ENCODE measurements around the gene HAUS3.
"Not testable (repeated sequence)": the region's sequence is repeated elsewhere in the genome, so short reads cannot be mapped to it uniquely, and the experiment has no call there.

The HAUS3 gene

DNA sequence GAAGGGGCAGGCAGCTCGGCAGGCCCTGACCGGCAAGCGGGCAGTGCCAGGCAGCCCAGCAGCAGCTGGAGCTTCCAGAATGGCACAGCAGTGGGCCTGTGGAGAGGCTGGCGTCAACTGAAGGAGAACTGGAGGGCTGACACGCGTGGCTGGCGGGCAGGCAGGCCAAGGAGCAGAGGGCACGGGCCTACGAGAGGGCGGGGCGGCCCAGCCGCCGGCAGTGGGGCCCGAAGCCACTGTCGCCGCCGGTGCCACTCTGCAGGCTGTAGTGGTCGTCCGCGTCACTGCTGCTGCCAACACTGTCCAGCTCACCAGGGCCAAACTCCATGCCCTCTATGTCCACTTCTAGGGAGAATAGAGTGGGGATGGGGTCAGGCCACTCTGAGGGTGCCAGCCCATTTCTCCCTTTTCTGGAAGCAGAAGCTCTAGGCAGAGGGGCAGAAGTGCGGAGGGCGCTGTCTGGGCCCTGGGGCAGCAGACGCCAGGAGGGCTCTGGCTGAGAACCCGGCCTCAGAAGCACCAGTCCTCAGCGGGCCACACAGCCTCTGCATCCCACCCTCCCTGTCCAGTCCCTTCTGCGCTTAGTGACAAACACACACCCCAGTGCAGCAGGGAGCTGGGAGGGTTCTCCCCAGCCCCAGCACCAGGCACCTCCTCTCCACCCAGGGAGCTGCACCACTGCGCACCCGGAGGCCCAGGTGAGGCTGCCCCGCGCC, 8.6 kb upstream of the HAUS3 start:
- DNase-seq, result no peak

DNA sequence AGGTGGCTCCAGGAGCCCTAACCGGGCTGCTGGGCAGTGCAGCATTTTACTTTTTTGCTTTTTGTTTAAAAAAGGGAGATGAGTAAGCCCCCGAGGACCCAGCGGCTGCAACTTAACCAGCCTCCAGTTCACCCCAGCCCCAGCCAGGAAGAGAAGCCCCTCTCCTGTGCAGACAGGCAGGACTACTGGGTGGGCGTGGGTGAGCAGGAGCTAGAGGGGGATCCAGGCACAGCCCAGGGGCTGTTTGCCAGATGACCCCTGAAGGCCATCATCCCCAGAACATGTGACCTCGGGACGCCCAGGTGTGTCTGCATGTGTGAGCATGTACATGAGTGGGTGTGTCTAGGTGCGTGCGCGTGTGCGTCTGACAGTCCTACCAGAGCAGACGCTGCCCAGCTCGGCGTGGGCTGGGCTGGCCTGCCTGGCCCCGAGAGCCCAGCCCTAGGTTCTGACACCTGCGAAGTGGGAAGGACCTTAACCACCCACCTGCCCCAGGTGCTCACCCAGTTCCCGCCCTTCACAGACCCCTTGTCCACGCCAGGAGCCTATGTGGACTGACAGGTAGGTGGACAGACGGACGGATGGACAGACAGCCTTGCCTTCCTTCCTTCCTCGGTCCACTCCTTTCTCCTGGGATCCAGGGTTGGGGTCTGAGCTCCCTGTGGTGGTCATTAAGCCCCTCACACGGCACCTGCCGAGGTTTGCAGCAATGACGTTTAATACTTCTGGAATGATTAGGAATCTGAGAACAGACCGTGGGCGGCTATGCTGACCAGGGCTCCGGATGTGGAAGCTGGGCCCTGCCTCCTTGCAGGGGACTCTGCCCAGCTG, 7.8 kb upstream of the HAUS3 start:
- DNase-seq, result no peak

DNA sequence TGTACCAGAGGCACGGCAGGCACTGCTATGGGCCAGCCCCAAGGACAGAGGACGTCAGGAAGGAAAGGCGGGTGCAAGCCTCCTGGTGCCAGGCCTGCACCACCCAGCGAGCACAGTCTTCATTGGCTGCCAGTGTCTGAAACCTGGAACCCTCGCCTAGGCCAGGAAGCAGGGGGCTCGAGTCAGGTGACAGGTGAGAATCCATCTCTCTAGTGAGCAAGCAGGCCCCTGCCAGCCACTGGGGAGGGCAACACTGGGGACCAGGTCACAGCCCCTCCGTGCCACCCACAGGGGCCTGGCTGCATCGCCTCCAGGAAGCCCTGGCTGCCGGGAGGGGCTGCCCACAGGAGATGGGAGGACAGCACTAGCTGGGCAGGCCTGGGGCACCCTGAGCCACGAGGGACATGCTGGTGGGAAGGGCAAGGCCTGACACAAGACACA, 6.9 kb upstream of the HAUS3 start:
- no peak for DNase-seq

DNA sequence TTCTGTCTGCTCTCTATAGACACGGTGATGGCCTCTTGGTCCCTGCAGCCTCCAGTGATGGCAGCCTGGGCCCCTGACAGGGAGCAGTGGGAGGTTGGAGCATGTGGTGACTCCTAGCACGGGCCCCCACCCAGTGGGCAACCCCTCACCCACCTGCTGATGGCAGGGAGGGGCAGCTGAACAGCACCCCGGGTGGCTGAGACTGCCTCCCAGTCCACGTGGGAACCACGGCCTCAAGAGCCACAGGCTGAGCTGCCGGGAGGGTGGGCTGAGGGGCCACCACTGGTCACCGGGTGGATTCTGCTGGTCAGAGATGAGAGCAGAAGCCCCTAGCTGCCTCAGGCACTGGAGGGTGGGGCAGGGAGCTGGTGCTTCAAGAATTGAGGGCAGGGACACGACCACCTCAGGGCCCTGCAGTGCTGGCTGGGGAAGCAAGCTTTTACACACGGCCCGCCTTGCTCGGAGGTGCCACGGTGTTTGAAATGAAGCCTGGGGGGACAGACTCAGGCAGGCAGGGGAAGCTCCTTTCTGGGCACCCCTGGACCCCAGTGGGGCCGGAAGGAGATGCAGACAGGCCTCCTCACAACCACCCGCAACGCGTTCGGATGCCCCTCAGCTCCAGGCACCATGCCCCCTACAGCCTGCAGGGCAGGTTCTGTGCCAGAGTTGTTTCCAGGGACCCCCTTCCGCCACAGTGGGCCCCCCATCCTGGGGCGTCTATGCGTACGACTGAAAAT, 6.3 kb upstream of the HAUS3 start:
- no peak for DNase-seq

DNA sequence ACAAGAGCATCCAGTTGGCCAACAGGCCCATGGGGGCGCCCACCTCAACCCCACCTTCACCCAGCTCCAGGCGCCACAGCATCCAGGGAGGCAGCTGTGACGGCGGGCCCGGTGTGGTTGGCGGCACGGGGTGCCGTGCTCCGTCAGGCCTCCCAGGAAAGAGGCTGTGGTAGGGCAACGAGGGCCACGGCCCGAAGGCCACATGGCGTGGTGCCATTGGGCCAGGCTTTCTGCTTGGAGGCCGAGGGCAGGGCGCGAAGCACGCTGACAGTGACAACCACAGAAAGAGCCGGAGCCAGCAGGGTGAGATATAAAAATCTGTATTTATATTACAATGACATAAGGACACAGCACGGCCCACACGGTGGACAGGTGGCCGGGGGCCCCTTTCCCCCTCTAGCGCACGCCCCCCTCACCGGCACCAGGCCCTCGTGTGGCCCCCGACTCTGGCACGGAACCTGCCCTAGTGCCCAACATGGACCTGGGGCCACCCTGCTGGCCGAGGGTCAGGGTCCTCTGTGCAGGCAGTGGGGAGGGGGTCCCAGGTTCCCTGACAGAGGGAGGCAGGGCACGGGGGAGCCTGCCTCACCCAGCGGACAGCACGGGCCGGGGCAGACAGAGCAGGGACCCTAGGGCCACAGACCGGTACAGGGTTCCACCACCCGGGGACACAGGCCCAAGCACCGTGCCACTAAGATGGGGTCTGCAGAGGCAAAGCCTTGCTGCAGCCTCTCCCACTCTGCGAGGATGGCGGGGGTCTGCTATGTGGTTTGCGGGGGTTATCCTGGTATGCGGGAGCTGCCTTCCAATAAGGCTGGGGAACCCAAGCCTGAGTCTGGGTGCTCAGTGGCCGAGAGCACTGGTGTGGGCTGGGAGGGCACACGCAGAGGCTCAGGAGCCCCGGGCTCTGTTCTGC, 5.5 kb upstream of the HAUS3 start:
- no peak for DNase-seq

DNA sequence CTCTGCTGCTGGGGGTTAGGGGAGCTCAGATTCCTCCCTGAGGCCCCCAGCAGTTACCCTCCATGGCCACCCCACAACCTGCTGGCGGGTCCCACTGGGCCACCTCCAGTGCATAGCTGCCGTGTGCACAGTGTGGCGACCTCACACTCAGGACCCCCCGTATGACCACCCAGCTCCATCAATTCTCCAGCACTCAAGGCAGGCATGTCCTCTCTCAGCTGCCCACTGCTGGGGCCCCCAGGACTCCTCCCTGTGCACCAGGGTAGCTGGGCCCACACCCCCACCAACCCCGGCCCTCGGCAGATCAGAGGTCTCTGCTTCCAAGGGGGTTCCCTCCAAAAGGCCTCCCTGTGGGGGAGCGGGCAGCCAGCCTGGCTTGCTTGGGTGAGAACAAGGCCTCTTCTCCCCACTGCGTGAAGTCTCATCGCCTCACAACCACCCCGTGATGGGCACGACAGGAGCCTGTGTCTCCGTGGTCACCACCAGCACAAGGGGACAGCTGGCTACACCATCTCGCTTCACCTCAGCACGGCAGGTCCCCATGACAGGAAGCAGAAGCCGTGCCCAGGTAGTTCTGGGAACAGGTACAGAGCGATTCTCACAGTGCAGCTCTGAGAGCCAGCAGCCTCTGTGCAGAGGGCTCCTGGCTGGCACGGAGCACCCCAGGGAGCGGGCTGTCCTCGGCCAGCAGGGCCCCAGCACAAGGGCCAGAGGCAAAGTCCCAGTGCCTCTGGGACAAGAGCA, 4.6 kb upstream of the HAUS3 start:
- DNase-seq, result no peak

DNA sequence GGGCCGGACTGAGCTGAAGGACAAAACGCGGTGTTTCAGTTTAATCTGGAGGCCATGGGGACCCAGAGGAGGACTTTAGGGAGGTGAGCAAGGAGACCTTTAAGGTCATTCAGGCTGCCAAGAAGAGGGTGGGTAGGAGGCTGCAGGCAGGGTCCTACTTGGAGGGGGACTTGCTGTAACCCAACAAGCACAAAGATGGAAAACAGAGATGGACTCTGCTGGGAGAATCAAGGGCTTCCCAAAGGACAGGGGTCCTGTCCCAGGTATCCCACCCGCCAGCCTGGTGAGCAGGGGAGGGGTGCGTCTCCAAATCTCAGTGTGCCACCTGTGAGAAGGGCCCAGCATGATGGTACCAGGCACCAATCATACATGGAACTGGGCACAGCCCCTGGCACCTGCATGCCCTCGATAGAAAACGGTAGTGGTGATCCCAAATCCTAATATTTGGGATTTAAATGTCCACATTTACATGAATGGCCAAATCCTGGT, 3.9 kb upstream of the HAUS3 start:
- no peak for DNase-seq

DNA sequence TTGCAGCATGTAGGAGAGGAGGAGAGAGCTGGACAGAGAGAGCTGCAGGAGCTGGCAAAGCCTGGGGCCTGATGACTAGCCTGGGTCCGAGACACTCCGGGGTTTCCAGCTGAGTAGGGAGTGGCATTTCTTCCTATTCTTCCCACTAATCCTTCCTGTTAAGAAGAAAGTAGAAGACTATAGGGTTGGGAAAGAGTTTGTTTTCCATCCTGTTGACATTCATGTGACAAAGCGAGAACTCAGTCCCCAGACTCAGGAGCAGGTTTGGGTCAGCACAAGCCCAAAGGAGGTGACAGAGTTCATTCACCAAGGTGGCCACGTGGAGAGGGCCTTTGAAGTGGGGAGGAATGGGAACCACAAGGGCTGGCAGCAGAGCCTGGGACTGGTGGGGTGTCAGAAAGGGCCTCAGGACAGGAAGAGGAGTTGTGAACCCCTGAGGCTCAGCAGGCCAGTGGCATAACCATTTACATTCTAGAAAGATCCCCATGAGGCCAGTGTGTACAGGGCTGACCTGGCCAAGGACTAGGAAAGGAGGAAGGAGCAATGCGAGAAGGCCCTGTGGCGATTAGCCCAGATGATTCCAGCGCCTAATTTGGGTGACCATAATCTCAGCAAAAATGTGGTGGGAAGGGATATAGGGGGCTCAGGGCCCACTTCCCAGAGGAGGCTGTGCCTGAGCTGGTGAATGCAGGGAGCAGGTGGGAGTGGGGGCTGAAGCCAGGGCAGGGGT, 3.3 kb upstream of the HAUS3 start:
- no peak for DNase-seq

DNA sequence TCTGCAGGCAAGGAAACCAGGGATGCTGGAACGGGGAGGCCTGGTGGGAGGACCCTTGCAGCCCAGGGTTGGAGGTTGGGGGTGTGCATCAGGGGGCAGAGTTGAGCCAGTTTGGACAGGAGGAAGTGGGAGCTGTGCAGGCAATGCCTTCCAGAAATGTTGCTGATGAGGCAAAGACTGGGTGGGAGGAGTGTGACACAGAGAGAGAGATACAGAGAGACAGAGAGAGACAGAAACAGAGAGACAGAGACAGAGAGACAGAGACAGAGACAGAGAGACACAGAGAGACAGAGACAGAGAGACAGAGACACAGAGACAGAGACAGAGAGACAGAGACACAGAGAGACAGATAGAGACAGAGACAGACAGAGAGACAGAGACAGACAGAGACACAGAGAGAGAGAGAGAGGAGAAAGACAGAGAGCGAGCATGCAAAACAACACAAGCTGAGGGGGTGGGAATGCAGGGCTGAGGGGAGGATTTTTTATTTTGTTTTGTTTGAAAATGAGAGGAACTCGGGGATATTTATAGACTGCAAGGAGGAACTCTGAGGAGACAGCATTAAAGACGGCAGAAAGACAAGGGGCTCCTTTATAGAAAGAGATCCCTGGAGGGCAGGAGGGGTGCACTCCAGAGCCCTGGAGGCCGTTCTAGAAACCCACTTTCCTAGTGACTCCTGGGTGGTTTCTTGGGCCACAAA, 1.9 kb upstream of the HAUS3 start:
- peak; percentile 15 for DNase-seq

DNA sequence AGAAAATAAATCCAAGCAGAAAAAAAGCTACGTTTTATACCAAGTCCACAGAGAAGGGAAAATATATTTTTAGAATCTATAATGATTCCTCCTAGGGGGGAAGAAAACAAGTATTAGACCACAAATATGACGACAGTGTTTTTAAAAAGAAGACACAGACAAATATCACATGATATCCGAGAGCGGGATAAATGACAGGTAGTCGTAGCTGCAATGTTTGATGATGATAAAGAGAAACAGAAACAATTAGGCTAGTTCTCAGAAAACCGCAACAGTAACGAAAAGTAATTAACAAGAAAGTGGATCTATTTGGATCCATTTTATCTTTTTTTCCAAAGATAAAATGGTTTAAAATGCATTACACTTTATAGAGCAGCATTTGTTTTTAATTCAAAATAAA, 918 bp downstream of the HAUS3 start:
- peak; percentile 75 for DNase-seq

DNA sequence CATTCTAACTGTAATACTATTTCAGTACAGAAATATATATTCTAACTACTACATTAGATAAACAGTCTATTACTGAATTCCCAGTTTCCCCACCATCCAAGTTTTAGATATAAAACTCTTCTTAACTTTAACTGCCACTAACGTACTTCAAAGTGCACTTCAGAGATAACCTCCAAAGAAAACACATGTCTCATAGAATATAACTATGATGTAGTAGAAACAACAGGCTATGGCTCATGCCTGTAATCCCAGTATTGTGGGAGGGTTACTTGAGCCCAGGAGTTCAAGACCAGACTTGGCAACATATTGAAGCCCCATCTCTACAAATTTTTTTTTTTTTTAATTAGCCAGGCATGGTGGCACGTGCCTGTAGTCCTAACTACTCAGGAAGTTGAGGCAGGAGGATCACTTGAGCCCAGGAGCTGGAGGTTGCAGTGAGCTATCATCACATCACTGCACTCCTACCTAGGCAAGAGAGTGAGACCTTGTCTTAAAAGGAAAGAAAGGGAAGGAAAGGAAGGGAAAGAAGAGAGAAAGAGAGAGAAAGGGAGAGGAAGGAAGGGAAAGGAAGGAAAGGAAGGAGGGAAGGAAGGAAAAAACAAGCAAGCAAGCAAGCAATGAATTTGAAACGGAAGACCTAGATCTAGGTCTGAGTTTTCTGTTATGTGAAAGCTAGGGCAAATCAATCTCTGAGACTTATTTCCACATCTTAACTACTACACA, 4.8 kb downstream of the HAUS3 start:
- no peak for DNase-seq

DNA sequence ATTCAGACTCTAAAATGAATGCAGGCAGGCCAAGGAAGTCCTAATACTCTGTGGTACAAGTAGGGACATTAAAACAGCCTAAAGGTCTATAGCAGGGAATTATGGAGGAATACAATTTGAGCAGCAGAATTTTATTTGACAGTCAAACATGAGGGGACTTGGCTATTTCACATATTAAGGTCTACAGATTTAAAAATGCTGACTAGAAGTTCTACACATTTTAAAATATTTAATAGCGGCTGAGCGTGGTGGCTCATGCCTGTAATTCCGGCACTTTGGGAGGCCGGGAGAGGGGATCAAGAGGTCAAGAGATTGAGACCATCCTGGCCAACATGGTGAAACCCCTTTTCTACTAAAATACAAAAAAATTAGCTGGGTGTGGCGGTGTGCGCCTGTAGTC, 10.8 kb downstream of the HAUS3 start:
- DNase-seq, result no peak

DNA sequence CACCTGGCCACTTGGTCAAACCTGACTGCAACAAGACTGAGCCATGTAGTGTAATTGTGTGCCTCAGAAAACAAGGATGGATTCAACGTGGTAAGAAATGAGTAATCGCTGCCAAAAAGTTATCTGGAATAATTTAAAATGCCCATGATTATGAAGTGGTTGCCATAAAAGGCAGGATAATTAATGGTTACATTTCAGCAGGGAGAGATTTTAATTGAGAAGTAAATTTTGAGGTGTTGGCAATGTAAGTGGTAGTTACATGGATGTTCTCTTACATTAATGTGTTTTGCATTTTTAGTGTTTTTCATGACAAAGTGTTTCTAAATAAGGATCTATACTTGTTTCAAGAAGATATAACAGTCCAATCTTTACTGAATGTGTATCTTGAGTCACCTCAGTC, 15.7 kb downstream of the HAUS3 start:
- no peak for DNase-seq

DNA sequence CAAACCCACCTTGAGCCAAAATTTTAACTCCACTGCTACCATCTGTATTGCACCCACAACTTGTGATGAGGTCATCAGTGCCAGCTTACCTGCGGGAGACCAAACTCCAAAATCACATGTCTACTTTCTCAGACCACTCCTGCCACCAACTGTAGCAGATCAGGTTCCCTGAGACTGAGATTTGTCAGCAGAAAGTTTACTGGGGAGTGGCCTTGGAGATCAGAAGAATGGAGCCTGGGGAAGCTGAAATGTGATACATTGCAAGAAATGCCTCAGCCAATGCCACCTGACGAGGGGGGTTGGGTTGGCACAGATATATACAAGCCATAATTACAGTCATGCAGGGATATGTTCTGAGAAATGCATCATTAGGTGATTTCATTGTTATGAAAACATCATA, 19.1 kb downstream of the HAUS3 start:
- no peak for DNase-seq

DNA sequence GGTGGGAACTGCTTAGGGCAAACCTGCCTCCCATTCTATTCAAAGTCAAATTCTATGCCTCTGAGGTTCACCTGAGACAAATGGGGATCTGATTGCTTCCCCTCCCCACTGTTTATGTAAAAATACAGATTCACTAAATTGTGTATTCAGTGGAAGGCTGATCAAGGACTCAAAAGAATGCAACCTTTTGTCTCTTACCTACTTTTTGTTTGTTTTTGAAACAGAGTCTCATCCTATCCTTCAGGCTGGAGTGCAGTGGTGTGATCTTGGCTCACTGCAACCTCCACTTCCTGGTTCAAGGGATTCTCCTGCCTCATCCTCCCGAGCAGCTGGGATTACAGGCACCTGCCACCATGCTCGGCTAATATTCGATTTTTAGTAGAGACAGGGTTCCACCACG, 20.5 kb downstream of the HAUS3 start:
- not testable (repeated sequence) for DNase-seq

DNA sequence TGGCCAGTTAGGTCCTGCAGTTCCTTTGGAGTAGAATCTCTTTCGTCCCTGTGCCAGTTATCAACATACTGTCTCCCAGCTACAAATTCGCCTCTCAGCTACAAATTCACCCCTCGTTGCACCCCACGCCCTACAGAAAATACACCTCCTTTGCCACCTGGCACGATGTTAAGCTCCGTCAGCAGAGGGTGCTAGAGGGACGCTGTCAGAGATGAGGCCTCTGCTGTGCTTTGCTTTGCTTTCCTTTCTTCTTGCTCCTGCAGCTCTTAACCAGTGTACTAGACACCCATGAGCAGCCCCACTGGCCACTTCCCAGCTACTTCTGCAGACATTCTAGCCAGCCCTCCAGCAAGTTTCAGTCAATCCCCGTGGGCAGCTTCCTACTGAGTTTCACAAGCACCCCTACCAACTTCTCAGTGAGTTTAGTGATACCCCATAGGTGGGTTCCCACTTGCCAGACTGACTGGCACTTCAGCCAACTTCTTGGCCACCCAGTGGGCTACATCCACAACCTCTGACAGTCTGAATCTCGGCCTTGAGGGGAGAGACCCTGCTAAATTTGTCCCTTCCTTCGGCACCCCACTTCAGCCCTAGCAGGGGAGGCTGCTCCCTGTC, 21.8 kb downstream of the HAUS3 start:
- DNase-seq, result peak; percentile 83

DNA sequence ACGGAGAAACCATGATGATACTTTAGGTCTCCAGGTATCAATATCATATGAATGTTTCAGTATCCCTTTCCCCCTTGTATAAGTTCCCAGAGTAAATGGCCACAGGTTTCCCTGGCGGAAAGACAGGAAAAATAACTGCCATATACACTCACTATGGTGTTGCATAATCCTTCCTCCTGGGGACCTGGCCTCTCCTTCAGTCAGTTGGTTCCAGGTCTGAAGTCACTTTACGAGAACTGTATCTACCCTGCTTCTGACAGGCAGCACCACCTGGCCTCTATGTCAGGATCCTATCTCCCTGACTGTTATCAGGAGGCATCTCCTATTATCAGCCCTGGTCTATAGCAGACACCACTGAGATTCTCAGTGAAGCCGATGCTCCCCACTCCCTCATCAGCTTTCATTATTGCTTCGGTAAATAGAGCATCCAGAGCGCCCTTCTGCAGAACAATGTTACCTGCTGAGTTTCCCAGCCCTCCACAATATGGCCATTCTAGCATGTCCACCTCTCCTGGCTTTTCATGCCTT, 22.6 kb downstream of the HAUS3 start:
- DNase-seq, result no peak

DNA sequence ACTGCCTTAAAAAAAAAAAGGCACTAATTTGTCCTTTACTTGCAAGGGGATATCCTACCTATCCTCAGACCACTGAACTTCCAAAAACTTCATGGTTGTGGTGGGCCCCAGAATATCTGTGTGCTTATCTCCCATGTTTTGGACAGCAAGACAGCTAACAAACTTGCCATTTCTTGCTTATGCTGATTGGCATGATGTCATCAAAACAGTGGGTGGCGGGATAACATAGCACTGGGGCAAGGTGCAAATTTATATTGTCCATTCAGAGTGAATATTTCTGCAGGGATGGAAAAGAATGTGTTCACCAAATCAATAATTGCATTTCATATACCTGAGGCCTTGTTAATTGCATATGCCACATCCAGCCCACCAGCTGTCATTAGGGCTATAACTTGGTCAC, 23.5 kb downstream of the HAUS3 start:
- DNase-seq, result no peak

DNA sequence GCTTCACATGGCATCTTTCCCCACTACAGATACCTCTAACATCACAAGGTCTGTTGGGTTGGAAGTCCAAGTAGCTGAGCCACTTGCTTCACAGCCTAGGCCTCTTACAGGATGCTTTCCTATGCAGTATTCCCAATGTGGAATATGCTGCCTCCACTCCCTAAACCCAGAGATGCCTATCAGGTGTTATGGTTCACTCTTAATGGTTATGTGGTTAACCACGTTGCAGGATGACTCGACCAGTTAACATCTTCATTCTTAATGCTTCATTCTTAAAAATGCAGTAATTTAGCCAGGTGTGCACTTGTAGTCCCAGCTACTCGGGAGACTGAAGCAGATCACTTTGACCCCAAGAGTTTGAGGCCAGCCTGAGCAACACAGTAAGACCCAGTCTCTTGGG, 24.2 kb downstream of the HAUS3 start:
- no peak for DNase-seq

All from CD4-positive, alpha-beta T cell treated with Interleukin-21 for 1 hour (primary cell).